Measurements from ENCODE around the gene PEAK1.

PEAK1 gene

DNA sequence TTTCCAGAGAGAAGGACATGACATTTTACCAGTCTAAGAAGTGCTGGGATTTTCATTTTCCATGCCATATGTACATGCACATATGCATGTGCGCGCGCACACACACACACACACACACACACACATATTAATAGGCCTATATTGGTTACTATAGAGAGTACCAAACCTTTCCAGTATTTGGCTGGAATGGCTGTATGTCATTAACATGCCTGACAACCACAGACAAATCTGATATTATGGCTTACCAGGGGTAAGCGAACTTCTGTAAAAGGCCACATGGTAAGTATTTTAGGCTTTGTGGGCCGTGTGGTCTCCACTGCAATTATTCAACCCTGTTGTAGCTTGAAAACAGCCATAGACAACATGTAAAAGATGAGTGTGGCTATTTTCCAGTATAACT is 251.8 kb downstream of the PEAK1 start:
- DNase-seq = no peak

- DNase-seq = no peak
Measured at GRCh38 chr15:77167406-77167805, 252.5 kb downstream of the PEAK1 start.

DNA sequence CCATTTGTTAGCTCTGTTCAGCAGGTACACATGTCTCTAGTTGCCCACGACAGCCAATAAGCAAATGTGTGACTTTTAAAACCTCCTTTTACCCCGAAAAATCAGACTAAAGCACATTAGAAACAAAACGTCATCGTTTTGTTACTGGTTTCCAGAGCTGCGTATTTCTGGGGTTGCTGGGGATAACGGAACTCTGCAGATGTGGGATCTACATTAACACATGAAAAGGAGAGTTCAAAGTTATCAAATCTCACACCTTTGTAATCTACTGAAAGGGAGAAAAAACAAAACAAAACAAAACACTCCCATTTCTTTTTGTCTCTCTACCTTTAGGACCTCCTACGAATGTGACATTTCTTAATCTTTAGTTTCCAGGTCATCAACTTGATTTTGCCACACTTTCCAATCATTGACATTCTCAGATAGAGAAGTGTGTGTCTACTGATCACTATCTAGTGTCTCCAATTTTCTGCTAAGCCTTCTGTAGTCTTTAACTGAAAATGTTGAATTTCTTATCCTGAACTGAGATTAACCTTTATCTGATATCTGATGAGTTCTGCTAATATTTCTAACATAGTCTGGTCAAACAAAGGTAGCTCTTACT is 256.0 kb downstream of the PEAK1 start:
- no peak for DNase-seq

DNA sequence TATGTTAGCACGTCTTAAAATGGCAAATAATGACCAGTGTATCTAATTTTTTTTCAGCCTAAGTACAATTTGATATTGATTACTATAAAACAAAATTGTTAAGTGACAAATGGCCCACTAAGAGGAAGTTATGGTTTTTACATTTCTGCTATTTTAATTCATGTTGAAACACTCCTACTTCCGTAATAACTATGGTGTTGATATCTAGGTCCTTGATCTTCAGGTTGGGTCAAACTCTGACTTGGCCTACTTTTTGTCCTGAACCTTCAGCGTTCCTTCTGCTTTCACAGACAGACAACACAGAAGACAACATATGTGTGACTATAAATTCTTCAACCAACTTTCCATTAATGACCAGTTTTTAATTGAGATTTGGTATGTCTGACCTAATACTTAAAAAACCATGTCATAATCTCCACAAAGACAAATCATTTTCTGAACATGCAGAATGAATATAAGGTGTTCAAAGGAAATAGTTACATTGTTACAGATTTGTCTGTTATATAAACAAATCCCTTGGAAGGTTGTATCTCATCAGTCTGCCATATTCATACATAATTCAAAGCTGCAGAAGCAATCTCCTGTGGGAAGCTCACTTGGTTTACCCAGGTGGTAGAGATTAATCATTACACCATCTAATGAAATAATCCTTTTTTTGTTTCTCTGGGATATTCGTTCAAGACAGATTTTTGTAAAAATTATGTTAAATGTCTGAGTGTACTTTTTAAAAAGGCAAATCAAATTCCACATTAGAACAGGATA is 256.9 kb downstream of the PEAK1 start:
- DNase-seq = no peak

- peak in 1 of 3 experiments; percentile 47 for DNase-seq
Measured at GRCh38 chr15:77160562-77161478, 259.1 kb downstream of the PEAK1 start.

DNA sequence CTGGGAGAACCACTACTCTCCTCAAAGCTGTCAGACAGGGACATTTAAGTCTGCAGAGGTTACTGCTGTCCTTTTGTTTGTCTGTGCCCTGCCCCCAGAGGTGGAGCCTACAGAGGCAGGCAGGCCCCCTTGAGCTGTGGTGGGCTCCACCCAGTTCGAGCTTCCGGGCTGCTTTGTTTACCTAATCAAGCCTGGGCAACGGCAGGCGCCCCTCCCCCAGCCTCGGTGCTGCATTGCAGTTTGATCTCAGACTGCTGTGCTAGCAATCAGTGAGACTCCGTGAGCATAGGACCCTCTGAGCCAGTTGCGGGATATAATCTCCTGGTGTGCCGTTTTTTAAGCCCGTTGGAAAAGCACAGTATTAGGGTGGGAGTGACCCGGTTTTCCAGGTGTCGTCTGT is 263.9 kb downstream of the PEAK1 start:
- DNase-seq = peak in 2 of 3 experiments; percentile 34 to 49

DNA sequence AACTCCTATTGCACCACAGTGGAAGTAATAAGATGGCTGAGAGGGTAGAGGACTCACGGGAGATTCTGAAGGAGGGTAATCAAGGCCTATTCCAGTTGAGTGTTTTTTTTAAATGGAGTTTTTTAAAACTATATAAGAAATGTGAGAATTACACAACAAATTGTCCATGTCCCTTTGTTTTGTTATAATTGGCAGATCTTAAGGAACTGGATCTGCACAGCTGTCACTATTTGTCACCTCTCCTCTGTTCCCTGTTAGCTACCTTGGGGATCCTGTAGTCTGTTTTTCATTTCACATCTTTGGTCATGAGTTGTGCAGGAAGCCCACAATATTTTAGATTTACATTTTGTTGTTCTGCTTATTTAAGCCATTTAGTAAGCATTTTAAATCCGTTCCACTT is 271.7 kb downstream of the PEAK1 start:
- DNase-seq = no peak

- no peak for DNase-seq
Measured at GRCh38 chr15:77145370-77145769, 274.5 kb downstream of the PEAK1 start.

GRCh38 chr15:77144492-77145070 is 275.3 kb downstream of the PEAK1 start:
- DNase-seq = no peak

DNA sequence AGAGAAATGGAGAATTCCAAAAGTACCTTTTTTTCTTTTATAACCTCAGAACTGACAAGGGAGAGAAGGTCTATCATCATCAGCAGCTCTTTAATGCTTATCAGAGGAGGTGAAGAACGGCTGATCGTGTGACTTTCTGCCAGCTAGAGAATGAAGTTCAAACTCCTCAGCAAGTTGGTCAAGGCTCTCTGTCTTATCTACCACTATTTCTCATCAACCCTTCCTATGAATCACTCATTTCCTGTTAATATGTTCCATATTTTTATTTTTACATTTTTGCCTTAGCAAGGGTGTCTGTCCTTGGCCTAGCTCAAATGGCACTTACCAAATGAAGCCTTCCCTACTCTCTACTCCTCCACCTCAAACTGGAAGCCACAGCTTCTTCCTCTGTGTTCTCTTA is 275.9 kb downstream of the PEAK1 start:
- DNase-seq = no peak

- DNase-seq = no peak
Measured at GRCh38 chr15:77143616-77144015, 276.3 kb downstream of the PEAK1 start.

DNA sequence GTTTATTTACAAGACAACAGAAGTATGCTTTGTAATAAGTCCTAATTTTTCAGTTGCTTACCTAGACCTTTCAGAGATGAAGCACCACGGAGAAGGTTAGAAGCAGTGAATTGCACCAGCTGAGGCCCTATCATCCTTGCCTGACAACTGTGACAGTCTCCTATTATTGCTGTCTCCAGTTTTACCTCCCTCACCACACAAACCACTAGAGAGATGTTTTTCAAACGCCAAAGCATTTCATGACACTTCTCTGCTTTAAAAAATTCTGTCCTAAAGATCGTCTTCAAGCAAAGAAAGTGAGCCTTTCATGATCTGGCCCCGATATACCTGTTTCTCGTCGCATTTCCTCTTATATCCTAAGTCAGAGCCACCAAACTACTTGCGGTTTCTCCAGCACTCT is 276.7 kb downstream of the PEAK1 start:
- DNase-seq = no peak

DNA sequence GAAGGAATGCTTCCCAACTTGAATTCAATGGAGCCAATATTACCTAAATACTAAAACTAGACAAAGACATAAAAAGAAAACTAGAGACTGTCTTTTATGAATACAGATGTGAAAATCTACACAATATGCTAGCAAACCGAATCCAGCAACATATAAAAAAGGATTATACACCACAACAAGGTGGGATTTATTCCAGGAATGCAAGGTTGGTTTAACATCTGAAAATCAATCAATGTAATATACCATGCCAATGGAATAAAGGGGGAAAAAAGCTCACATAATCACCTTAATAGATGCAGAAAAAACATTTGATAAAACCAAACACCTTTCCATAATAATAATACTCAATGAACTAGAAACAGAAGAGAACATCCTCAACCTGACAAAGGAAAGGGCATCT is 279.7 kb downstream of the PEAK1 start:
- DNase-seq = no peak

- DNase-seq = no peak
Measured at GRCh38 chr15:77139312-77139711, 280.6 kb downstream of the PEAK1 start.

DNA sequence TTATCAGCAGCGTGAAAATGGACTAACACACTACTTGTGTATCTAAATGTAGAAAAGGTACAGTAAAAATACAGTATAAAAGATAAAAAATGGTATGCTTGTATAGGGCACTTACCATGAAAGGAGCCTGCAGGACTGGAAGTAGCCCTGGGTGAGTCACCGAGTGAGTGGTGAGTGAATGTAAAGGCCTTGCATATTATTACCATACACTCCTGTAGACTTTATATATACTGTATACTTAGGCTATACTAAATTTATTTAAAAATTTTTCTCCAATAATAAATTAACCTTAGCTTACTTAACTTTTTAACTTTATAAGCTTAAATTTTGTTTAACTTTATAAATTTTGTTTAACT is 281.8 kb downstream of the PEAK1 start:
- no peak for DNase-seq

DNA sequence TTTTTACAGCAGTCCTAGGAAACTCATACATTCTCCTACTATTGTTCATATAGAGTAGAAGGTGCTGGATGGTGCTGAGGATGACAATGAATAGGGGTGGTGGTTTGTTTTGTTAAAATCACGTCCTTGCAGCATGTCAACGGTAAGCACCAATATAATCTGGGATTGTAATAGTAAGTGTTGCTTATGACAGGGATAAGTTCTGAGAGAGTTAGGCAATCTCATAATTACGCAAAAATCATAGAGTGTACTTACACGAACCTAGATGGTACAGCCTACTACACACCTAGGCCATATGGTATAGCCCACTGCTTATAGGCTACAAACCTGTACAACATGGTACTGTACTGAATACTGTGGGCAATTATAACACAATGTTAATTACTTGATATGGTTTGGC is 284.7 kb downstream of the PEAK1 start:
- no peak for DNase-seq

GRCh38 chr15:77130315-77130930 is 289.5 kb downstream of the PEAK1 start:
- no peak for DNase-seq

DNA sequence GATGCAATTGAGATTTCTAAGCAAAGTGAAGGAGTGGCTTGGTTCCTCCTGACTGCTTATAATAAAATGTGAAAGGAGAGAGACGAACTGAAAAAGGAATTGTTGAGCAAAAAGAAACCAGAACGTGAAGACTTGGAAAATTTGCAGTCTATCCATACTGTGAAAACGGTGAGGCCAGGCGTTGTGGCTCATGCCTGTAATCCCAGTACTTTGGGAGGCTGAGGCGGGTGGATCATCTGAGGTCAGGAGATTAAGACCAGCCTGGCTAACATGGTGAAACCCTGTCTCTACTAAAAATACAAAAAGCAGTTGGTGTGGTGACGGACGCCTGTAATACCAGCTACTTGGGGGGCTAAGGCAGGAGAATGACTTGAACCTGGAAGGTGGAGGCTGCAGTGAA is 292.3 kb downstream of the PEAK1 start:
- no peak for DNase-seq

DNA sequence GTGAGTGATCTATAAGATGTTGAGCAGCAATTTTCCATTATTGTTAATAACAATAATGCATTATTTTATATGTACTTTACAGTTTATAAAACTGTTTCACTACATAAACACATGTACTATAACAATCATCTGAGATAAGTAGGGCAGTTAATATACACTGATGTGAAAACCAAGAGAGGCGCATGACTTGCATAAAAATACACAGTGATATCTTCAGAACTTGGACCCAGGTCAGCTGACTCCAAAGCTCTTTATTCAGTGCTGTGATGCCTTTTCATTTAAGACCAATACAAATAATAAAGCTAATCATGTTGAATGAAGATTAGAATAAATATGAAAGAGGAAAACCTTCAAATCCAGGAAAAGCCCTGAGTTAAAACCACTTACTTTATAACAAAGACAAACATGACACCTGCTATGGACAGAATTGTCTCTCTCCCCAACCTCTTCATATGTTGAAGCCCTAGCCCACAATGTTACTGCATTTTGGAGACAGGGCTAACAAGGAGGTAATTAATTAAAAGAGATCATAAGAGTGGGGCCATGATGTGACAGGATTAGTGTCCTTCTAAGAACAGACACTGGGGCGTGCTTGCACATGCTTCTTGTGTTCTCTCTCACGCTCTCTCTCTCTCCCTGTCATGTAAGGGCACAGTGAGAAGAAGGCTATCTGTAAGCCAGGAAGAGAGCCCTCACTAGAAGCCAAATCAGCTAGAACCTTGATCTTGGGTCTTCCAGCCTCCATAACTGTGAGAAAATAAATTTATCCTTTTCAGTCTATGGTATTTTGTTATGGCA is 293.2 kb downstream of the PEAK1 start:
- DNase-seq = peak in 1 of 3 experiments; percentile 23

DNA sequence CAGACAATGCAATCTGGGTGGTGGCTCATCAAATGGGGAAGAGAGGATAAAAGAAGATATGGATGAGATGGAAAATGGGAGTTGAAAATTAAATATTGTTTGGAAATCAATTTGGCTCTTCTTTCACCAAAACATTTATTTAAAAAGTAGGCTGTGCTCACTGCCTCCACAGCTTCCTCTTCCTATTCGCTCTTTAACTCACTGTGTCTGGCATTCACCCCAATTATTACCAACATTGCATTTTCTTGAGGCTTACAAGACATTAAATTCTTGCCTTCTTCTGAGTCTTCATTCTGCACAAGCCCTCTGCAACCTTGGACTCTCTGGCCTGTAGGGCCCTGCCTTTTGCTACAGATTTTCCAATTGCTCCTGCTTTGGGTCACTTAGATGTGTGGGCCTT is 296.1 kb downstream of the PEAK1 start:
- no peak for DNase-seq

DNA sequence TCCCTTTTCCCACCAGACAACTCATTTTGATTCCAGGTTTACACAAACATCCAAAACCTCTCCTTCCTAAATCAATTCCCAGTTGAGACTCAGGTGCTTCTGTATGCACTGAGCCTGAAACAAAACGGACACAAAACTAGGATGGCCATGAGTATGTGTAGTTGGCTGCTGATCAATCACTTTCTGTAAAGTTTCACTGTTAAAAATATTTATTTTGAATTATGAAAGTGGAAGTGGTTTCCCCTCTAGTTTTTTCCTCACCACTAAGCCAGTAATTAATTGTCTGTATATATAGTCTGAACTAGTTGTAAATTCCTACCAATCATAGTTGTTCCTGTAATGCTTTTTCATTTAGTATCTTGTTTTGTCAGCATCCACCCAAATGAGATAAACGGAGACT is 297.3 kb downstream of the PEAK1 start:
- no peak for DNase-seq

- DNase-seq = no peak
Measured at GRCh38 chr15:77121599-77121998, 298.3 kb downstream of the PEAK1 start.

Measured in NCI-H1417 (cell line).